ENCODE data around the gene TSHB.
"Not testable (repeated sequence)": the region's sequence is repeated elsewhere in the genome, so short reads cannot be mapped to it uniquely, and the experiment has no call there.

The TSHB gene

DNA sequence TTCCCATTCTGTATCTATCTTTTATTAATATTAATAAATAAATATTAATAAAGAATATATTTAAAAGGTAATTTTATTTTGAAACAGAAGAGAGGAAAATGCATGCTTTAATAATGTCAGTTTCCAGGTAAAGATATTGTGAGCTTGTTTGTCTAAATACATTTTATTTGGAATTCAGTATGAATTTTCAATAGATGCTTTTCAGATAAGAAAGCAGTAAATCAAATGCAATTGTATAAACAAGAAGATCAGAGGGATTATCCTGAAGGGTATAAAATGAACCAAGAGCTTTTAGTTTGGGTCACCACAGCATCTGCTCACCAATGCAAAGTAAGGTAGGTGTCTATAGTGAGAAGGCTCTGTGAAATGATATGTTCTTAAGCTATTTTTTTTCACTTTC lies at the start of gene TSHB:
TSS of gene TSHB (plus strand) at position 301 of the 400 bp plus-strand sequence. CDS start 3,537 bp downstream, outside the sequence.
- no peak for DNase-seq (ENCODE audit: low read depth)

- DNase-seq (ENCODE audit: low read depth) = no peak
Observed at GRCh38 chr1:114982251-114982650, 47.4 kb upstream of the TSHB start.

DNA sequence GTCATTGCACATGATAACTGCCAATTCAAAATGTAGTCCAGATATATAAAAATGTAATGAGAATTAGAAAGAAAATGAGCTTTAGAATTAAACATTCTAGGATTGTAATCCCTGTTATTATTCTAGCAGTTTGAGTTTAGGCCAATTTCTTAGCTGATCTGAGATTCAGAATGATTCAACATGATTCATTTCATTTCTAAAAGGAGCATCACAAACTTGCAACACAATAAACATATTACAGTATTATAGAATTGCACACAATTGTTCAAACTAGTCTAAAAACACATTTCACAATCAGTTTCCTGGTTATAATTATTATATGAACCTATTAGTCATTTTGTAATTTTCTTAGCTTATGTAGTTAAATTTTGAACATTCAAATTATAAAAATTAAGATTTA lies 43.3 kb upstream of the TSHB start:
- DNase-seq (ENCODE audit: low read depth) = peak; percentile 33

- DNase-seq (ENCODE audit: low read depth) = no peak
Observed at GRCh38 chr1:114988095-114988494, 41.5 kb upstream of the TSHB start.

DNA sequence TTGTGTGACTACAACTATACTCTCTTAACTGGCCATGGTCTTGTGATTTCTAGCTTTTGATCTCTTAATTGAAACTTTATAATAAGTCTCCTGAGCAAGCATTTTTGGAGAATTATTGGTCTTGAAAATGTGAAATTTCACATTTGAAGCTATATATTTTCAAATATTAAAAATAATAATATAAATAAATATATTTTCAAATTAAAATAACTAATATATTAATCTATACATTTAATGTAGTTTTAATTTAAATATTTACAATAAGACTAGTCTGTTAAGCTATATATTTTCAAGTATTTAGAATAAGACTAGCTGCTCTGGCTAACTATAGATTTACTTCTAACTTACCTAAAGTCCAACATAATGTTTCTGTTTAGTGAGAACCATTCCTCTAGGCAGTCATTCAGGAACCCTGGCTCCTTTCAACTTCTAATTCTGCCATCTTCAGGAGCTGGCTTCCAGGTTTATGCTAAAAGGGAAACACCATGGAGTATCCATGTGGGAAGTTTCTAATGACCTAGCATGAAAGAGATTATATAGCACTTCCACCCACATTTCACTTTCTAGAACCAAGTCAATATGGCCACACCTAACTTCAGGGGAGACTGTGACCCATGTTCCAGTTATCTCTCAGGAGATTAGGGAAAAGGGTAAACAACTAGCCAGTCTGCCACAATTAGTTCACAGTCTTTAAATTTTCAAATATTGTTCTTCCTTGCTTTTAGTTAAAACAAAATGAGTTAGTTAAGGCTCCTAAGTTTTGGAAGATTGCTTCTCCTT lies 31.9 kb upstream of the TSHB start:
- DNase-seq (ENCODE audit: low read depth) = no peak

GRCh38 chr1:115006191-115006590 lies 23.4 kb upstream of the TSHB start:
- DNase-seq (ENCODE audit: low read depth) = no peak

DNA sequence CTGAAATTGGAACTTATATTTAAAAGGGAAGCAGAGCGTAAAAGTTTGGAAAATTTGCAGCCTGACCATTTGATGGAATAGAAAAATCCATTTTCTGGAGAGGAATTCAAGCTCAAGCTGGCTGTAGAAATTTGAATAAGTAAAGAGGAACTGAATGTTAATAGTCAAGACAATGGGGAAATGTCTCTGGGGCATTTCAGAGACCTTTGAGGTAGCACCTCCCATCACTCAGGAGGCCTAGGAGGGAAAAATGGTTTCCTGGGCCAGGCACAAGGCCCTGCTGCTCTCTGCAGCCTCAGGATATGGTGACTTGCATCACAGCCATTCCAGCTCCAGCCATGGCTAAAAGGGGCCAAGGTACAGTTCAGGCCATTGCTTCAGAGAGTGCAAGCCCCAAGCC lies 17.6 kb upstream of the TSHB start:
- no peak for DNase-seq (ENCODE audit: low read depth)

DNA sequence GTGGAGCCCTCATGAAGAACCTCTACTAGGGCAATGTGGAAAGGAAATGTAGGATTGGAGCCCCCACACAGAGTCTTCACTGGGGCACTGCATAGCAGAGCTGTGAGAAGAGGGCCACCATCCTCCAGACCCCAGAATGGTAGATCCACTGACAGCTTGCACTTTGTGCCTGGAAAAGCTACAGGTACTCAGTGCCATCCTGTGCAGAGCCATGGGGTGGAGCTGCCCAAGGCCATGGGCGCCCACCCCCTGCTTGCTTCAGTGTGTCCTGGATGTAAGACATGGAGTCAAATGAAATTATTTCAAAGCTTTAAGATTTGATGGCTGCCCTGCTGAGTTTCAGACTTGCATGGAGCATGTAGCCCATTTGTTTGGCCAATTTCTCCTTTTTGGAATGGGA lies 17.2 kb upstream of the TSHB start:
- DNase-seq (ENCODE audit: low read depth) = no peak

GRCh38 chr1:115013792-115014191 lies 15.8 kb upstream of the TSHB start:
- no peak for DNase-seq (ENCODE audit: low read depth)

GRCh38 chr1:115019549-115019948 lies 10.1 kb upstream of the TSHB start:
- DNase-seq (ENCODE audit: low read depth) = not testable (repeated sequence)

DNA sequence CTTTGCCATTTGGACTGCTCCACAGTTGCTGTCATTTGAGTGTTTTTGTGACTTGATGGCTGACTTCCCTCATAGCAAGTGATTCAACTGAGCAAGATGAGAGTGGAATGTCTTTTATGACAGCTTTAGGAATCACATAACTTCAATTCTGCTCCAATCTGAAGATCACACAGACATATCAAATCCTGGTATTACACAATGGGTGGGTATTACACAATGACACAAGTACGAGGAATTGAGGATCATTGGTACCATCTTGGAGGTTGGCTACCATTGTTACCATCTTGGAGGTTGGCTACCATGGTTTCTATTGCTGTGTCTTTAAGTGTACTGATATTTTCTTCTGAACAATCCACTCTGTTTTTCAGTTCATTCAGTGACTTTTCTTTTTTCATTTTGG lies 8.5 kb upstream of the TSHB start:
- no peak for DNase-seq (ENCODE audit: low read depth)

DNA sequence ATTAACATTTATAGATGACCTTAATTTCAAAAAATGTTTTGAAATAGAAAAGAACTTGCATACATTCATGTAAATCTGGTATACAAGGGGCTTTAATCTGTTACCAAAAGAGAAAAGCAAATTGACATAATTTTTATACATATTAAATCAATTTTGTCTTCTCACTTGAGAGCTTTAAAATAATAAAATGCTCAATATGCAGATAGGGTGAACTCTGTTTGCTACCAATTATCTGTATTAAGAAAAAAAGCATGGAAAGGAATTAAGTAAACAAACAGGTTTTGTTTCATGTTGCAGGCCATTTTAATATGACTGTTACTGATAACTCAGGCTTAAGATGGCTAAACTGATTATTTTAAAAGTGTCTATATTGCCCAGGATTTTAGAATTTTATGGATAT lies 6.0 kb upstream of the TSHB start:
- no peak for DNase-seq (ENCODE audit: low read depth)

GRCh38 chr1:115031595-115031994 lies 2.0 kb downstream of the TSHB start:
- DNase-seq (ENCODE audit: low read depth) = no peak

GRCh38 chr1:115035652-115036051 lies 6.0 kb downstream of the TSHB start:
- DNase-seq (ENCODE audit: low read depth) = no peak

DNA sequence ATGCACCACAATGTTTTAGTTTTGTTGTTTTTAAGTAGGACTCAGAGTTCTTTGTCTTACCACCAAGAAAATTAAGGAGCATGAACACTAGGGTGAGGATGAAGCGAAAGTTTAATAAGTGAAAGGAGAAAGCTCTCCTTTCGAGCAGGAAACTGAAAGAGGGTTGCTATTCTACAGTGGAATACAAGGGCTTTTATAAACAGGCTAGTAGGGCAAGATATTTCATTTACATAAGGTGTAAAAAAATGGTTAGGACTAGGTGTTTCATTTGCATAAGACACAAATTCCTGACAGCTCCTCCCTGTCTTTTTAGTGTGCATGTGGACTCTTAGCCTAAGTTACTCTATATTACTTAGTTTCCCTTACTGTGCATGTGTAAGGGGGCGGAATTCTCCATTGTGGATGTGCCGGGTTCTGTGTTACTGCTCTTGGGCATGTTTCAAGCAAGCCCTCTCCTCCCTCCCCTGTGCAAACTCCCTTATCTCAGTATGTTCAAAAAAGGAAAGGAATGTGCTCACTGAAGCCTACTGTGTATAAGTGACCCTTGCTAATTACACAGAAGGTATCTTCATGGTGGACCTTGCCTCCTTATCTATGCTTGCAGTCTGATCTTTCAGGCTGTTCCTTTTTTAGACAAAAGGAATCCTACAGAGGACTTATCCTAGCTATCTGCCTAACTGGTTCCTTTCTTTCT lies 7.3 kb downstream of the TSHB start:
- DNase-seq (ENCODE audit: low read depth) = no peak

- no peak for DNase-seq (ENCODE audit: low read depth)
Observed at GRCh38 chr1:115040501-115040900, 10.9 kb downstream of the TSHB start.

DNA sequence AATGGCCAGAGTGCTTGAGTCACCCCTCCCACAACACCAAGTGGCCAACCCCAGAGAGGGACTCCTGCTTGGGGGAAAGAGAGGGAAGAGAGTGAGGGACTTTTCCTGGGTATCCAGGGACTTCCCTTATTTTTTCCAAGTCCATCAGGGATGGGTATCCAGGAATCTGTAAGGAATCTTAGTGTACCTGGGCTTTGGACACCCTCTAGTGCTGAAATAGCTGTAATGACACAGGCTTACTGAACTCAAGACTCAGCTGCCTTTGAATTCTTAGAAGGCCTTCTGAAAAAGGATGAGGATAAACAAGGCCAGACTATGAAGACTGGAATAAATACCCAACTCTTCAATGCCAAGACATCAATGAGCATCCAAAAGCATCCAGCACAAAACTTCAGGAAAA lies 12.0 kb downstream of the TSHB start:
- DNase-seq (ENCODE audit: low read depth) = peak; percentile 22

- DNase-seq (ENCODE audit: low read depth) = no peak
Observed at GRCh38 chr1:115046751-115047150, 17.1 kb downstream of the TSHB start.

GRCh38 chr1:115051850-115052249 lies 22.2 kb downstream of the TSHB start:
- DNase-seq (ENCODE audit: low read depth) = no peak

DNA sequence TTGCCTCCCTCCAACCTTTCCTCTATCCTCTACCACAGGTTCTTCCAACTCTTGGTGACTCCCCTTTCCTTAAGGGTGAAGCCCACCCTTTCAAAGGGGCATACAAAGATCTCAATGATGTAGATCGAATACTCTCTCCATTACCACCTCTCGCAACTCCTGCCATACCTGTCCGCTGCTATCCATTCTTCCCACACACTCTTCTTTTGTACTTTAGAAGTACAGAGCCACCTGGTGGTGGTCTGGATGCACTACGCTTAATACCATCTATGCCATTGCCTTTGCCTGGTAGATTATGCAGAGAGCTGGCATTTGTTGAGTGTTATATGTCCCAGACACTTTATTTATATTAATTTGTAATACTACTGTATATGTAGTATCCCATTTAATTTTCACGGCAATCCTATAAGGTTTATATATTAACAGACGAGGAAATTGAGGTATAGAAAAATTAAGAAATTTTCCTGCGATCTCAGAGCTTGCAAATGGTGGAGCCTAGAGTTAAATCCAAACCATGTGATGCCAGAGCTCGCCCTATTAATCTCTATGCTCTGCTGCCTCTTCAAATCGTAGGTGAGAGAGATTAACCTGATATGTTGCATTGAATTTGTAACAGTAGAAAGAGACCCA lies 22.9 kb downstream of the TSHB start:
- peak; percentile 48 for DNase-seq (ENCODE audit: low read depth)

GRCh38 chr1:115056395-115056798 lies 26.8 kb downstream of the TSHB start:
- DNase-seq (ENCODE audit: low read depth) = peak; percentile 79

DNA sequence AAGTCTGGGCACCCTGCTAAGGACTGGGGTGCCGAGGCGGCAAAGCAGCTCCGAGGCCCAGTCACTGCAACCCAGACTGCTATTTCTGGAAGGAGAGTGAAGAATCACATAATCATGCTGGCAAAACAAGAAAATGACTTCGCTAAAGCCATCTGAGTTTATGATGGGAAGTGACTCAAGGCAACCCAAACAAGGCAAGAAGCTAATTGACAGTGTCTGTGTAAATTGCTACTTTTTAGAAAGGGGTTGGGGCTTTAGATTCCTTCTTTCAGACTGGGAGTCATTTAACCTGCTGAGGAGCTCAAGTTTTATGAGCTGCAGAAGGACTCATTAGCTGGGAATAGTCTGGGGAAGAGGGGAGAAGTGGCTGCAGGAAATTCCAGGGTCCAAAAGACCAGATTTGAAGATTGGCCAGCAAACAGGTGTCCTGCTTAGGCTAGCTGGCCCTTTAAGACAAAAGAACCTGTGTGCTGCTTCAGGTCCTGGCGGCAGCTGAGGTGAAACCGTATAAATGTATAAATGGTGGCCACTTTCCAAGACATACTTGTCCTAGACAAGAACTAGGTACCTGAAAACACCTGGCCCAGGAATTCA lies 28.1 kb downstream of the TSHB start:
- no peak for DNase-seq (ENCODE audit: low read depth)

- no peak for DNase-seq (ENCODE audit: low read depth)
Observed at GRCh38 chr1:115059316-115059715, 29.7 kb downstream of the TSHB start.

All from amniotic epithelial cell (primary cell).